Measurements from ENCODE around the gene NFASC.

DNA sequence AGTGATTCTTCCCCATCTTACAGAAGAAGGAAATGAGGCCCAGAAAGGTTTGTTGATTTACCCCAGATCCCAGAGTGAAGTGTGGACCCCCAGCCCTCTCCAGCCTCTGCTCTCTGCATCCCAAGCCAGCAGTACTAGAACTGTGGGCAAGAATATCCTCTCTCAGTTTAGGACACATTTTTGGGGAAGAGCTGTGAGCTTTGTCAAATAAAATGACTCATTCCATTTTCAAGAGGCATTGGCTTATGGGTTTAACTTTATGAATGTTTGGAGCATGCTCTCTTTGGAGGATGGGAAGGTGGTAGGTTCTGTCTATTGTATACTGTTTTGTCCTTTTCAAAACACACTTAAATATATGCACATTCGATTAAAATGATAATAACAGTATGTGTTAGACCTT is 101.8 kb downstream of the NFASC start:
- TF ChIP-seq, protein P1, sequence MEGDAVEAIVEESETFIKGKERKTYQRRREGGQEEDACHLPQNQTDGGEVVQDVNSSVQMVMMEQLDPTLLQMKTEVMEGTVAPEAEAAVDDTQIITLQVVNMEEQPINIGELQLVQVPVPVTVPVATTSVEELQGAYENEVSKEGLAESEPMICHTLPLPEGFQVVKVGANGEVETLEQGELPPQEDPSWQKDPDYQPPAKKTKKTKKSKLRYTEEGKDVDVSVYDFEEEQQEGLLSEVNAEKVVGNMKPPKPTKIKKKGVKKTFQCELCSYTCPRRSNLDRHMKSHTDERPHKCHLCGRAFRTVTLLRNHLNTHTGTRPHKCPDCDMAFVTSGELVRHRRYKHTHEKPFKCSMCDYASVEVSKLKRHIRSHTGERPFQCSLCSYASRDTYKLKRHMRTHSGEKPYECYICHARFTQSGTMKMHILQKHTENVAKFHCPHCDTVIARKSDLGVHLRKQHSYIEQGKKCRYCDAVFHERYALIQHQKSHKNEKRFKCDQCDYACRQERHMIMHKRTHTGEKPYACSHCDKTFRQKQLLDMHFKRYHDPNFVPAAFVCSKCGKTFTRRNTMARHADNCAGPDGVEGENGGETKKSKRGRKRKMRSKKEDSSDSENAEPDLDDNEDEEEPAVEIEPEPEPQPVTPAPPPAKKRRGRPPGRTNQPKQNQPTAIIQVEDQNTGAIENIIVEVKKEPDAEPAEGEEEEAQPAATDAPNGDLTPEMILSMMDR (IDR thresholded peaks at IDR 0.05; ENCODE audit: insufficient read depth, low read depth, low read length): no peak
- TF ChIP-seq EZH2 (IDR thresholded peaks at IDR 0.05; ENCODE audit: insufficient read depth, low read length): no peak

Measured in astrocyte (in vitro differentiated cells and primary cell).